Right renal cortex interstitium (tissue), 3 donors: ENCODE measurements around the gene ADPRHL1. TPM values are rescaled to one million over a fixed set of nuclear protein-coding genes. Genes with fewer than 3 reads are reported as not detected.
"Not testable (repeated sequence)": the region's sequence is repeated elsewhere in the genome, so short reads cannot be mapped to it uniquely, and the experiment has no call there.

Experiments
- DNase-seq, 3 donors: peaks; one replicate each; pipeline ENCODE4 v3.0.0-alpha.2; 2013; ENCODE audit warnings: low read depth in 3 of 3, low spot score in 2 of 3
- polyA plus RNA-seq, 3 donors: library from polyadenylated mRNA; unstranded; fragments of 120-200 nt; gene quantifications; one replicate each; pipeline ENCODE4 v1.2.1, GENCODE V29; 2013; ENCODE audit not compliant: insufficient read length in 3 of 3

ADPRHL1 gene
- polyA plus RNA-seq, 3 donors, result 3.2 to 4.4 (median 3.3) TPM

GRCh38 chr13:113483081-113483480 lies 29.8 kb upstream of the ADPRHL1 start:
- DNase-seq, result no peak

- DNase-seq, result no peak
Observed at GRCh38 chr13:113479179-113479578, 25.9 kb upstream of the ADPRHL1 start.

GRCh38 chr13:113477724-113478123 lies 24.4 kb upstream of the ADPRHL1 start:
- no peak for DNase-seq

GRCh38 chr13:113476811-113477210 lies 23.5 kb upstream of the ADPRHL1 start:
- DNase-seq, result no peak

GRCh38 chr13:113475911-113476310 lies 22.6 kb upstream of the ADPRHL1 start:
- no peak for DNase-seq

- no peak for DNase-seq
Observed at GRCh38 chr13:113475280-113475679, 22.0 kb upstream of the ADPRHL1 start.

GRCh38 chr13:113474179-113474578 lies 20.9 kb upstream of the ADPRHL1 start:
- no peak for DNase-seq

- no peak for DNase-seq
Observed at GRCh38 chr13:113472355-113473025, 19.2 kb upstream of the ADPRHL1 start.

- DNase-seq, result no peak
Observed at GRCh38 chr13:113471844-113472243, 18.6 kb upstream of the ADPRHL1 start.

- not testable (repeated sequence) for DNase-seq
Observed at GRCh38 chr13:113470635-113471163, 17.4 kb upstream of the ADPRHL1 start.

- no peak for DNase-seq
Observed at GRCh38 chr13:113470073-113470472, 16.8 kb upstream of the ADPRHL1 start.

- no peak for DNase-seq
Observed at GRCh38 chr13:113469582-113469981, 16.3 kb upstream of the ADPRHL1 start.

- DNase-seq, result no peak
Observed at GRCh38 chr13:113468472-113469201, 15.3 kb upstream of the ADPRHL1 start.

- no peak for DNase-seq
Observed at GRCh38 chr13:113468029-113468428, 14.7 kb upstream of the ADPRHL1 start.

GRCh38 chr13:113466383-113466782 lies 13.1 kb upstream of the ADPRHL1 start:
- DNase-seq, result no peak

- DNase-seq, result no peak
Observed at GRCh38 chr13:113465300-113465699, 12.0 kb upstream of the ADPRHL1 start.

- no peak for DNase-seq
Observed at GRCh38 chr13:113464476-113464875, 11.2 kb upstream of the ADPRHL1 start.

GRCh38 chr13:113461022-113461751 lies 7.9 kb upstream of the ADPRHL1 start:
- DNase-seq, result no peak

GRCh38 chr13:113460599-113460998 lies 7.3 kb upstream of the ADPRHL1 start:
- DNase-seq, result no peak

GRCh38 chr13:113460064-113460555 lies 6.8 kb upstream of the ADPRHL1 start:
- no peak for DNase-seq
